ENCODE measurements around the gene DROSHA. TPM values are rescaled to one million over a fixed set of nuclear protein-coding genes. Genes with fewer than 3 reads are reported as not detected.

The DROSHA gene
- polyA plus RNA-seq, 2 of the 4 experiments (the other 2 are of a cell fraction) = 49.1 to 105 TPM

- no peak for TF ChIP-seq CBX8 (IDR thresholded peaks at IDR 0.05)
- TF ChIP-seq HEYL (CRISPR knock-in tag; IDR thresholded peaks at IDR 0.05) = no peak
- TF ChIP-seq CBX2 (IDR thresholded peaks at IDR 0.05; ENCODE audit: borderline replicate concordance, low read depth) = no peak
- no peak for TF ChIP-seq ZSCAN20 (CRISPR knock-in tag; IDR thresholded peaks at IDR 0.05)
- no peak for TF ChIP-seq RFX5 (IDR thresholded peaks at IDR 0.05)
- no peak for TF ChIP-seq CHD4 (IDR thresholded peaks at IDR 0.05; ENCODE audit: borderline replicate concordance)
- TF ChIP-seq TP53 (CRISPR knock-in tag; IDR thresholded peaks at IDR 0.05) = no peak
- TF ChIP-seq ATOH8 (CRISPR knock-in tag; IDR thresholded peaks at IDR 0.05; ENCODE audit: low read depth) = no peak
- TF ChIP-seq ELK1 (IDR thresholded peaks at IDR 0.05; ENCODE audit: low read depth, low read length) = no peak
- no peak for TF ChIP-seq JUN (IDR thresholded peaks at IDR 0.05)
- no peak for TF ChIP-seq KDM1A (IDR thresholded peaks at IDR 0.05; ENCODE audit: low read depth)
- no peak for TF ChIP-seq HMGXB4 (CRISPR knock-in tag; IDR thresholded peaks at IDR 0.05; ENCODE audit: borderline replicate concordance)
These were observed 96.2 kb downstream of the DROSHA start (continued) for GRCh38 chr5:31435730-31436129.

- ChIA-PET POLR2A (no interaction called here), CTCF (no interaction called here)
- DNase-seq (ENCODE audit: low read depth in 1 of 2, low spot score in 1 of 2) = no peak
- no peak overlapping the region for H3K4me3 ChIP-seq
- no peaks in the 10 kb centered on the region for H3K9me3 ChIP-seq
- H3K27ac ChIP-seq = no peak overlapping the region
- no peak overlapping the region for H3K4me2 ChIP-seq
- H3K4me1 ChIP-seq = no peaks in the 10 kb centered on the region
- 90% methylated on average over 2 of the region's 2 CpGs for WGBS (ENCODE audit: missing lambda C conversion rate)
- FAIRE-seq = no peak
- no peak for ATAC-seq
- TF ChIP-seq MAFK (IDR thresholded peaks at IDR 0.05; ENCODE audit: partially characterized antibody) (no peak), ELK1 (IDR thresholded peaks at IDR 0.05; ENCODE audit: low read depth, low read length) (no peak), CHD4 (IDR thresholded peaks at IDR 0.05; ENCODE audit: borderline replicate concordance) (no peak), RAD21 (conservative IDR thresholded peaks at IDR 0.05 in 1 of 2, IDR thresholded peaks at IDR 0.05 in 1 of 2) (no peak), RNF2 (IDR thresholded peaks at IDR 0.05; ENCODE audit: borderline replicate concordance, low read depth) (no peak), FOSL2 (IDR thresholded peaks at IDR 0.05) (no peak), FOSL2 (CRISPR knock-in tag; IDR thresholded peaks at IDR 0.05) (no peak), MAZ (IDR thresholded peaks at IDR 0.05; ENCODE audit: borderline replicate concordance, low read depth, low read length) (no peak), BHLHE40 (IDR thresholded peaks at IDR 0.05; ENCODE audit: low read depth, low read length) (no peak), EP300 (IDR thresholded peaks at IDR 0.05) (no peak), CEBPB (IDR thresholded peaks at IDR 0.05) (no peak), ATOH8 (CRISPR knock-in tag; IDR thresholded peaks at IDR 0.05; ENCODE audit: low read depth) (no peak), TFCP2L1 (CRISPR knock-in tag; IDR thresholded peaks at IDR 0.05) (no peak)
These were observed 97.0 kb downstream of the DROSHA start for GRCh38 chr5:31434898-31435297.

Data from A549 (cell line).